Sigmoid colon (tissue), 7 donors: ENCODE measurements around the gene RBM15. TPM values are rescaled to one million over a fixed set of nuclear protein-coding genes. Genes with fewer than 3 reads are reported as not detected.

Source experiments
- DNase-seq: peaks from one replicate; pipeline ENCODE4 v3.0.0-alpha.2; 2019
- H3K27ac ChIP-seq, 4 donors: fragments of 200-600 bp; sonication (generic); one replicate each; pipeline ENCODE4 v1.5.1; 2016 to 2019; ENCODE audit warnings: mild to moderate bottlenecking in 1 of 4
- H3K27me3 ChIP-seq, 3 donors: fragments of 200-600 bp; sonication (generic); one replicate each; pipeline ENCODE4 v1.5.1; 2019; ENCODE audit warnings: mild to moderate bottlenecking in 1 of 3
- H3K36me3 ChIP-seq, 4 donors: fragments of 200-600 bp; sonication (generic); one replicate each; pipeline ENCODE4 v1.5.1; 2016 to 2019
- H3K4me1 ChIP-seq, 4 donors: fragments of 200-600 bp; sonication (generic); one replicate each; pipeline ENCODE4 v1.5.1; 2017 to 2019
- H3K4me3 ChIP-seq, 4 donors: fragments of 200-600 bp; sonication (generic); one replicate each; pipeline ENCODE4 v1.5.1; 2017 to 2019; ENCODE audit warnings: mild to moderate bottlenecking in 2 of 4, moderate library complexity in 1 of 4
- H3K9me3 ChIP-seq, 4 donors: fragments of 200-600 bp in 3 of 4; sonication (generic) in 3 of 4; one replicate each; pipeline versions ENCODE4 v1.5.1 to v1.6.1; 2013 to 2019
- EP300 ChIP-seq, 4 donors: sonication (generic); formaldehyde crosslinking; IDR thresholded peaks; one replicate each; pipeline ENCODE4 v1.6.1; 2017; ENCODE audit warnings: antibody characterized with exemption in 4 of 4
- POLR2A ChIP-seq, 2 donors: fragments of 450-650 bp; IDR thresholded peaks; one replicate each; pipeline ENCODE4 v1.6.1; 2016; ENCODE audit warnings: antibody characterized with exemption in 2 of 2, mild to moderate bottlenecking in 2 of 2, moderate library complexity in 2 of 2
- POLR2AphosphoS5 ChIP-seq, 4 donors: sonication (generic); formaldehyde crosslinking; IDR thresholded peaks; one replicate each; pipeline ENCODE4 v1.6.1; 2017; ENCODE audit warnings: antibody characterized with exemption in 4 of 4
- WGBS, 2 donors: extraction: QIAGEN DNeasy Blood & Tissue Kit; methylation state at CpG; one replicate each; pipeline ENCODE4 v1.1.7; 2013; 5-methylcytosine and 5-hydroxymethylcytosine counted together
- intact Hi-C: fragments of 100-400 bp; cut with DNase I; formaldehyde crosslinking; loops from one replicate; pipeline ENCODE4 v1.15.1; 2023
- polyA plus RNA-seq, 3 donors: library from polyadenylated mRNA; stranded (reverse); fragments of 200-250 nt; gene quantifications; one replicate each; pipeline ENCODE4 v1.2.3, GENCODE V29; 2013
- total RNA-seq, 4 donors: library from RNA; depleted of rRNA; stranded (reverse); fragments of >200 nt; gene quantifications; one replicate each; pipeline ENCODE4 v1.1.0, GENCODE V29; 2016
- TF ChIP-seq, protein P1 (sequence below), 4 experiments: fragments of 450-650 bp in 3 of 4; fragments of 200-600 bp in 1 of 4; IDR thresholded peaks; one replicate each; pipeline ENCODE4 v1.5.1; 2016 to 2019; ENCODE audit warnings: antibody characterized with exemption in 4 of 4, mild to moderate bottlenecking in 3 of 4, moderate library complexity in 2 of 4
- donor health status: healthy with polysubstance abuse.
- donor health status: Bipolar disorder and iron deficiency.
- donor health status: healthy.

RBM15 gene
- total and polyA plus RNA-seq, 7 donors, result 1.8 to 32.1 (median 23.2) TPM

DNA sequence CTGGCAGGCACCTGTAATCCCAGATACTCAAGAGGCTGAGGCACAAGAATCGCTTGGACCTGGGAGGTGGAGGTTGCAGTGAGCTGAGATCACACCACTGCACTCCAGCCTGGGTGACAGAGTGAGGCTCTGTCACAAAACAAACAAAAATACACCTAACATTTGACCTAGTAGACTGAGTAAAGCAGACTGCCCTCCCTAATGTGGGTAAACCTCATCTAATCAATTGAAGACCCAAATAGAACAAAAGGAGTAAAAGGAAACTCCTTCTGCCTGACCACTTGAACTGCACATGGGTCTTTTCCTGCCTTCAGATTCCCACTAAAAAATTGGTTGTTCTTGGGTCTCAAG is 19.0 kb upstream of the RBM15 start:
- intact Hi-C loops, result no loop called here
- H3K27me3 ChIP-seq, result no peaks in the 10 kb centered on the region
- no peak overlapping the region for H3K27ac ChIP-seq
- WGBS, 2 donors, result 87% methylated on average over 1 of the region's 1 CpG
- H3K4me1 ChIP-seq, result no peaks in the 10 kb centered on the region
- H3K36me3 ChIP-seq, result no peaks in the 10 kb centered on the region
- H3K4me3 ChIP-seq, result no peak overlapping the region
- TF ChIP-seq EP300 (IDR thresholded peaks at IDR 0.05) (no peak), POLR2A (IDR thresholded peaks at IDR 0.05) (no peak), POLR2AphosphoS5 (IDR thresholded peaks at IDR 0.05) (no peak)
- TF ChIP-seq, protein P1, sequence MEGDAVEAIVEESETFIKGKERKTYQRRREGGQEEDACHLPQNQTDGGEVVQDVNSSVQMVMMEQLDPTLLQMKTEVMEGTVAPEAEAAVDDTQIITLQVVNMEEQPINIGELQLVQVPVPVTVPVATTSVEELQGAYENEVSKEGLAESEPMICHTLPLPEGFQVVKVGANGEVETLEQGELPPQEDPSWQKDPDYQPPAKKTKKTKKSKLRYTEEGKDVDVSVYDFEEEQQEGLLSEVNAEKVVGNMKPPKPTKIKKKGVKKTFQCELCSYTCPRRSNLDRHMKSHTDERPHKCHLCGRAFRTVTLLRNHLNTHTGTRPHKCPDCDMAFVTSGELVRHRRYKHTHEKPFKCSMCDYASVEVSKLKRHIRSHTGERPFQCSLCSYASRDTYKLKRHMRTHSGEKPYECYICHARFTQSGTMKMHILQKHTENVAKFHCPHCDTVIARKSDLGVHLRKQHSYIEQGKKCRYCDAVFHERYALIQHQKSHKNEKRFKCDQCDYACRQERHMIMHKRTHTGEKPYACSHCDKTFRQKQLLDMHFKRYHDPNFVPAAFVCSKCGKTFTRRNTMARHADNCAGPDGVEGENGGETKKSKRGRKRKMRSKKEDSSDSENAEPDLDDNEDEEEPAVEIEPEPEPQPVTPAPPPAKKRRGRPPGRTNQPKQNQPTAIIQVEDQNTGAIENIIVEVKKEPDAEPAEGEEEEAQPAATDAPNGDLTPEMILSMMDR (IDR thresholded peaks at IDR 0.05), result no peak
- H3K9me3 ChIP-seq, result no peaks in the 10 kb centered on the region
- no peak for DNase-seq

DNA sequence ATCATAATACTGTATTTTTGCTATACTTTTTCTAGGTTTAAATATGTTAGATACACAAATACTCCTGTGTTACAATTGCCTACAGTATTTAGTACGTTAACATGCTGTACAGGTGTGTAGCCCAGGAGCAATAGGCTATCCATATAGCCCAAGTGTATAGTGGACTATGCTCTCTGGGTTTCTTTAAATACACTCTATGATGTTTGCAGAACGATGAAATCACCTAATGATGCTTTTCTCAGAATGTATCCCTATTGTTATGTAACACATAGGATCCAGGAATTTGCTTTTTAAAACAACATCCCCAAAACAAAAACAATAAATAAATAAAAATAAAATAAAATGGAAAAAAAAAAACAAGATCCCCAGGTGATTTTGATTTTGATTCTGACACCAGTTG is 18.1 kb upstream of the RBM15 start:
- Histone ChIP-seq H3K27ac (no peak overlapping the region), H3K36me3 (no peaks in the 10 kb centered on the region), H3K4me3 (no peak overlapping the region), H3K4me1 (no peaks in the 10 kb centered on the region), H3K27me3 (no peaks in the 10 kb centered on the region), H3K9me3 (no peaks in the 10 kb centered on the region)
- WGBS, 2 donors, result 23 to 65% methylated on average over 2 of the region's 2 CpGs
- no peak for DNase-seq
- TF ChIP-seq EP300 (IDR thresholded peaks at IDR 0.05) (no peak), POLR2AphosphoS5 (IDR thresholded peaks at IDR 0.05) (no peak), POLR2A (IDR thresholded peaks at IDR 0.05) (no peak)
- TF ChIP-seq, protein P1 (IDR thresholded peaks at IDR 0.05), result no peak
- intact Hi-C loops, result no loop called here

DNA sequence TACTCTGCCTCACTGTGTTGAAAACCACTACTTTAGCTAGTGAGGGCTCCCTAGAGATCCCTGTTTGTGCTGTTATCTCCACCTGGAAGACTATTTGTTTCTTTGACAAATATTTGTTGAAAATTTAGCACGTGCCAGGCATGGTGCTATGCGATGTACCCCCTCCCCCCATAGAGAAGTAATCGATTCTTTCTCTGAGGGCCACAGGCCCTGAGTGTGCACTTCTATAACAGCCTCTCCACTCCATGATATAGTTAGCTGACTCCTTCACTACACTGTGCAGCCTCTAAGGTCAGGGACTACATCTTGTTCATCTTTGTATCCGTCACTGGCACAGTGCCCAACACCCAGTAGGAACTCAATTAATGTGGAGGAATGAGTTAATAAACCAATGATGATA is 17.3 kb upstream of the RBM15 start:
- 54 to 85% methylated on average over 4 of the region's 4 CpGs for WGBS, 2 donors
- intact Hi-C loops, result no loop called here

DNA sequence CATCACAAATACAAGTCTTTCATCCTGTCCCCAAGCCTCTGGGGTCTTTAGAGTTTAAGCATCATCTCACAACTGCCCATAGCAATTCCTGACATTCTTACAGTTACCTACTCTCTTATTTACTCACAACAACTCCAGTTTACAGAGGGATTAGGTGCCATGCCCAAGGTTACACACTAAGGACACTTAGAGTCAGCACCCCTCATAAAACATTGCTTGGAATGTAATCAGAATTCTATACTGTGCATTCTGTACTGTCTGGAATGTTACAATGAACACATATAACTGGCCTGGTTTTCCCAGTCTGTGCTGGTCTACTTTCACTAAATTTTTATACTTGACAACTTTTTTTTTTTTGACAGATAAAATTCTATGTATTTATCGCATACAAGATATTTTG is 14.5 kb upstream of the RBM15 start:
- Histone ChIP-seq H3K27ac (no peak overlapping the region), H3K4me3 (no peak overlapping the region), H3K4me1 (no peaks in the 10 kb centered on the region), H3K36me3 (no peaks in the 10 kb centered on the region), H3K27me3 (no peaks in the 10 kb centered on the region), H3K9me3 (no peaks in the 10 kb centered on the region)
- DNase-seq, result no peak
- intact Hi-C loops, result no loop called here
- 95 to 99% methylated on average over 1 of the region's 1 CpG for WGBS, 2 donors
- TF ChIP-seq POLR2A (IDR thresholded peaks at IDR 0.05) (no peak), EP300 (IDR thresholded peaks at IDR 0.05) (no peak), POLR2AphosphoS5 (IDR thresholded peaks at IDR 0.05) (no peak)
- TF ChIP-seq, protein P1 (IDR thresholded peaks at IDR 0.05), result no peak

More for the DNA sequence above, 17.3 kb upstream of the RBM15 start:
- H3K4me3 ChIP-seq, result no peak overlapping the region
- no peak overlapping the region for H3K27ac ChIP-seq
- H3K9me3 ChIP-seq, result no peaks in the 10 kb centered on the region
- H3K36me3 ChIP-seq, result no peaks in the 10 kb centered on the region
- TF ChIP-seq POLR2AphosphoS5 (IDR thresholded peaks at IDR 0.05), result no peak
- TF ChIP-seq EP300 (IDR thresholded peaks at IDR 0.05), result no peak
- TF ChIP-seq, protein P1 (IDR thresholded peaks at IDR 0.05), result no peak
- no peak for TF ChIP-seq POLR2A (IDR thresholded peaks at IDR 0.05)
- H3K4me1 ChIP-seq, result no peaks in the 10 kb centered on the region
- H3K27me3 ChIP-seq, result no peaks in the 10 kb centered on the region
- no peak for DNase-seq

GRCh38 chr1:110326826-110327225 is 12.4 kb upstream of the RBM15 start:
- H3K27me3 ChIP-seq, result no peaks in the 10 kb centered on the region
- DNase-seq, result no peak
- H3K27ac ChIP-seq, result no peak overlapping the region
- no peaks in the 10 kb centered on the region for H3K36me3 ChIP-seq
- TF ChIP-seq, protein P1 (IDR thresholded peaks at IDR 0.05), result no peak
- TF ChIP-seq POLR2AphosphoS5 (IDR thresholded peaks at IDR 0.05), result no peak
- TF ChIP-seq POLR2A (IDR thresholded peaks at IDR 0.05), result no peak
- TF ChIP-seq EP300 (IDR thresholded peaks at IDR 0.05), result no peak
- H3K4me3 ChIP-seq, result no peak overlapping the region
- 81 to 90% methylated on average over 1 of the region's 1 CpG for WGBS, 2 donors
- H3K4me1 ChIP-seq, result no peaks in the 10 kb centered on the region
- intact Hi-C loops, result no loop called here
- H3K9me3 ChIP-seq, result no peaks in the 10 kb centered on the region
